Measurements from ENCODE around the gene ITGB1.

ITGB1 gene

GRCh38 chr10:32955790-32956189 is 2.2 kb downstream of the ITGB1 start:
- no peak for DNase-seq (ENCODE audit: low read depth)

GRCh38 chr10:32955299-32955772 is 2.7 kb downstream of the ITGB1 start:
- DNase-seq (ENCODE audit: low read depth) = no peak

- no peak for DNase-seq (ENCODE audit: low read depth)
Measured at GRCh38 chr10:32954545-32955298, 3.3 kb downstream of the ITGB1 start.

GRCh38 chr10:32954080-32954479 is 4.0 kb downstream of the ITGB1 start:
- no peak for DNase-seq (ENCODE audit: low read depth)

GRCh38 chr10:32953277-32953927 is 4.6 kb downstream of the ITGB1 start:
- DNase-seq (ENCODE audit: low read depth) = no peak

GRCh38 chr10:32952541-32953276 is 5.3 kb downstream of the ITGB1 start:
- DNase-seq (ENCODE audit: low read depth) = no peak

GRCh38 chr10:32952094-32952493 is 5.9 kb downstream of the ITGB1 start:
- no peak for DNase-seq (ENCODE audit: low read depth)

GRCh38 chr10:32951111-32951510 is 6.9 kb downstream of the ITGB1 start:
- DNase-seq (ENCODE audit: low read depth) = no peak

- no peak for DNase-seq (ENCODE audit: low read depth)
Measured at GRCh38 chr10:32950591-32951108, 7.4 kb downstream of the ITGB1 start.

- DNase-seq (ENCODE audit: low read depth) = no peak
Measured at GRCh38 chr10:32949221-32949678, 8.8 kb downstream of the ITGB1 start.

- no peak for DNase-seq (ENCODE audit: low read depth)
Measured at GRCh38 chr10:32948451-32948850, 9.6 kb downstream of the ITGB1 start.

- no peak for DNase-seq (ENCODE audit: low read depth)
Measured at GRCh38 chr10:32947586-32947985, 10.4 kb downstream of the ITGB1 start.

- DNase-seq (ENCODE audit: low read depth) = no peak
Measured at GRCh38 chr10:32946108-32946507, 11.9 kb downstream of the ITGB1 start.

GRCh38 chr10:32943854-32944661 is 14.0 kb downstream of the ITGB1 start:
- DNase-seq (ENCODE audit: low read depth) = no peak

GRCh38 chr10:32943395-32943794 is 14.6 kb downstream of the ITGB1 start:
- no peak for DNase-seq (ENCODE audit: low read depth)

GRCh38 chr10:32942081-32942480 is 15.9 kb downstream of the ITGB1 start:
- DNase-seq (ENCODE audit: low read depth) = no peak

- no peak for DNase-seq (ENCODE audit: low read depth)
Measured at GRCh38 chr10:32941357-32941756, 16.7 kb downstream of the ITGB1 start.

- DNase-seq (ENCODE audit: low read depth) = no peak
Measured at GRCh38 chr10:32940321-32941301, 17.4 kb downstream of the ITGB1 start.

GRCh38 chr10:32939296-32940111 is 18.5 kb downstream of the ITGB1 start:
- no peak for DNase-seq (ENCODE audit: low read depth)
